H1 (cell line): ENCODE results near the gene TRPV6.

Experiments
- CBX8 ChIP-seq: fragments of 300-800, 300-1000 bp; sonication (generic); IDR thresholded peaks from 2 replicates; pipeline ENCODE4 v1.7.1; 2016; ENCODE audit warnings: low read depth, low read length, borderline replicate concordance
- MAFK ChIP-seq: IDR thresholded peaks from 2 replicates; pipeline ENCODE4 v1.6.1; 2012; ENCODE audit warnings: low read depth, mild to moderate bottlenecking, improper control_type of control experiment, low read length
- RFX5 ChIP-seq: IDR thresholded peaks from 2 replicates; pipeline ENCODE4 v1.6.1; 2011; ENCODE audit warnings: low read depth, low read length, improper control_type of control experiment, borderline replicate concordance
- RXRA ChIP-seq: IDR thresholded peaks from 2 replicates; pipeline ENCODE4 v1.6.1; 2011; ENCODE audit warnings: low read depth, mild to moderate bottlenecking, low read length, moderate library complexity; ENCODE audit not compliant: insufficient read depth
- TAF1 ChIP-seq: IDR thresholded peaks from 2 replicates; pipeline ENCODE4 v1.6.1; 2011; ENCODE audit warnings: mild to moderate bottlenecking, low read depth, low read length
- TF ChIP-seq, protein P1 (sequence below), 3 experiments: IDR thresholded peaks; 1 replicate in 2 of 3; 2 replicates in 1 of 3; pipeline versions ENCODE4 v1.5.1 to v1.6.1; 2011; ENCODE audit warnings: low read length in 3 of 3, mild to moderate bottlenecking in 3 of 3, inconsistent platforms in 2 of 3, low read depth in 1 of 3, moderate library complexity in 1 of 3; ENCODE audit not compliant: insufficient read depth in 1 of 3; ENCODE audit errors: control extremely low read depth in 1 of 3

DNA sequence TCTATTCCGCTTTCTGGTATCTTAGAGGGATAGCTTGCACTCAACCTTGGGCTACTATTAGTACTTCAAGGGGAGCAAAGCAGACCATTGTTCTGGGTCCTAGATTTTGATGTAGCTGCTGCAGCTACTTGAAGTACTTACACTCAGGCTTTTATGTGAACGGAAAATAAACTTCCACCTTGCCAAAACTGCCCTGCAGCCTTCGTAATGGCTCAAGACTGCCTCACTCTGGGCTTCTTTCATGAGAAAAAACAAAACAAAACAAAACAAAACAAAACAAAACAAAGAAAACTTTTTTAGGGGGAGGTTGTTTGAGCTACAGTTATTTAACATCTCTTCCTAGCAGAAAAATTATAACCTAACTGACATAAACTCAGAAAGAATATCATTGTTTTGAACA, 50.1 kb downstream of the TRPV6 start:
- no peak for TF ChIP-seq MAFK
- TF ChIP-seq CBX8, result no peak
- TF ChIP-seq, protein P1, sequence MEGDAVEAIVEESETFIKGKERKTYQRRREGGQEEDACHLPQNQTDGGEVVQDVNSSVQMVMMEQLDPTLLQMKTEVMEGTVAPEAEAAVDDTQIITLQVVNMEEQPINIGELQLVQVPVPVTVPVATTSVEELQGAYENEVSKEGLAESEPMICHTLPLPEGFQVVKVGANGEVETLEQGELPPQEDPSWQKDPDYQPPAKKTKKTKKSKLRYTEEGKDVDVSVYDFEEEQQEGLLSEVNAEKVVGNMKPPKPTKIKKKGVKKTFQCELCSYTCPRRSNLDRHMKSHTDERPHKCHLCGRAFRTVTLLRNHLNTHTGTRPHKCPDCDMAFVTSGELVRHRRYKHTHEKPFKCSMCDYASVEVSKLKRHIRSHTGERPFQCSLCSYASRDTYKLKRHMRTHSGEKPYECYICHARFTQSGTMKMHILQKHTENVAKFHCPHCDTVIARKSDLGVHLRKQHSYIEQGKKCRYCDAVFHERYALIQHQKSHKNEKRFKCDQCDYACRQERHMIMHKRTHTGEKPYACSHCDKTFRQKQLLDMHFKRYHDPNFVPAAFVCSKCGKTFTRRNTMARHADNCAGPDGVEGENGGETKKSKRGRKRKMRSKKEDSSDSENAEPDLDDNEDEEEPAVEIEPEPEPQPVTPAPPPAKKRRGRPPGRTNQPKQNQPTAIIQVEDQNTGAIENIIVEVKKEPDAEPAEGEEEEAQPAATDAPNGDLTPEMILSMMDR (IDR thresholded peaks at IDR 0.05; ENCODE audit: control extremely low read depth in 1 of 3, insufficient read depth in 1 of 3, low read depth in 1 of 3, low read length in 3 of 3), result no peak
- no peak for TF ChIP-seq TAF1
- no peak for TF ChIP-seq RXRA
- no peak for TF ChIP-seq RFX5
